Esophagus squamous epithelium (tissue), 4 donors: ENCODE data around the gene SCG5.

Experiments
- CTCF ChIP-seq, 6 experiments: fragments of 450-650 bp in 4 of 6; fragments of 200-600 bp in 2 of 6; sonication (generic) in 2 of 6; IDR thresholded peaks; one replicate each; pipeline ENCODE4 v1.5.1; 2016 to 2019; ENCODE audit warnings: antibody characterized with exemption in 6 of 6, mild to moderate bottlenecking in 4 of 6, moderate library complexity in 4 of 6
- POLR2A ChIP-seq, 4 donors: fragments of 450-650 bp; IDR thresholded peaks; one replicate each; pipeline ENCODE4 v1.6.1; 2017; ENCODE audit warnings: antibody characterized with exemption in 4 of 4, mild to moderate bottlenecking in 4 of 4, moderate library complexity in 3 of 4

GRCh38 chr15:32718821-32719716 is 77.6 kb downstream of the SCG5 start:
- TF ChIP-seq POLR2A (IDR thresholded peaks at IDR 0.05) (no peak), CTCF (IDR thresholded peaks at IDR 0.05) (no peak)
